ENCODE results near the gene NCKAP5.

The NCKAP5 gene

DNA sequence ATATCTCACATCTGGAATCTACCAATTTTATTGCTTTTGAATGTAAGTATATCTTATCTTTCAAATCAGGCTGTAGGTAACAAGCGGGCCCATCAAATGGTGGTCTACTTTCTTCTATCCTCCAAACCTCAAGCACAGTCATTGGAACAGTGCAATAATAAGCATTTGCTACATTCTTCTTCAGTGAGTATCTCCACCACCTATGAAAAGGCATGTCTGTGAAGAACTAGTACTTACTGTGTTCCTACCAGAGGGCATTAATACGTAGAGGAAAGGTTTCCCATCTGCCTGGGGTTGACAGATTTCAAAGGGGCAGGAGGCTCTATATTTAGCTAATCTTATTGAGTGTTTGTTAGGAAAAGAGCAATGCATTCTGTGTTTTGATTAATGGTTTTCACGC is 411.1 kb downstream of the NCKAP5 start:
- no peaks in the 10 kb centered on the region for H3K36me3 Mint-ChIP-seq (ENCODE audit: insufficient read depth)
- H3K4me3 Mint-ChIP-seq, result no peak overlapping the region

DNA sequence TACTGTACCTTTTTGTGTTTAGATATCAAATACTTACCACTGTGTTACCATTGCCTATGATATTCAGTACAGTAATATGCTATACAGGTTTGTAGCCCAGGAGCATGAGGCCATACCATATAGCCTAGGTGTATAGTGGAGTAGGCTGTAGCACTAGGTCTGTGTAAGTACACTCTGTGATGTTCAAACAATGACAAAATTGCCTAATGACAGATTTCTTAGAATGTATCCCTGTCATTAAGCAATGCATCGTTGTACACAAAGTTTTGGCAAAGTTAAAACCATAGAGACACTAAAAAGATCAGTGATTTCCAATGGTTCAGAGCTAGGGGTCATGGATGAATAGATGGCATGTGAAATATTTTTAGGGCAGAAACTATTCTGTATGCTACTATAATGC is 415.5 kb downstream of the NCKAP5 start:
- Mint-ChIP-seq H3K36me3 (ENCODE audit: insufficient read depth) (no peaks in the 10 kb centered on the region), H3K27me3 (no peaks in the 10 kb centered on the region), H3K4me1 (no peaks in the 10 kb centered on the region), H3K4me3 (no peak overlapping the region), H3K9me3 (peaks cover 14% of the 10 kb centered on the region), H3K27ac (ENCODE audit: low read depth) (no peak overlapping the region)
- ATAC-seq (replicated peaks; ENCODE audit: extremely low read depth, poor library complexity, severe bottlenecking), result no peak
- no peak for DNase-seq (ENCODE audit: low spot score in 2 of 2)

More for the DNA sequence above, 411.1 kb downstream of the NCKAP5 start:
- Mint-ChIP-seq H3K9me3 (peaks cover 13% of the 10 kb centered on the region), H3K27me3 (no peaks in the 10 kb centered on the region), H3K27ac (ENCODE audit: low read depth) (no peak overlapping the region), H3K4me1 (no peaks in the 10 kb centered on the region)
- ATAC-seq (replicated peaks; ENCODE audit: extremely low read depth, poor library complexity, severe bottlenecking) (no peak), DNase-seq (ENCODE audit: low spot score in 2 of 2) (no peak)

DNA sequence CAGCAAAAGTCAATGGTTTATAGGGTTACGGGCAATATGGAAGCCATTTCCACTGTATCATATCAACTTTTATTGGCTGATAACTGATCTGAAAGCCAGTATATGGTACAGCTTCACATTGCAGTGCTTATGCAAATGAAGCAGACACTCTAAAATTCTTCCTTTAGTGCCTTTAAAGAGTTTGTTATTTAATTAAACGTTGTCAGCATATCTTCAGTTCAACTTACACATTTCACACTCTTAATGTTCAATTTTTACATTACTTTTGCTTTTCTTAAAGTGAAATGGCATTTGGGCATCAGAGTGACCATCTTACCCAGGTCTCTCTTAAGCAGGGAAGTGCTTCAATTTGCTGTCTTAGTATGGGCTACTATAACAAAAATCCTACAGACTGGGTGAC is 420.1 kb downstream of the NCKAP5 start:
- Mint-ChIP-seq H3K27ac (ENCODE audit: low read depth) (no peak overlapping the region), H3K4me1 (no peaks in the 10 kb centered on the region), H3K4me3 (no peak overlapping the region), H3K27me3 (no peaks in the 10 kb centered on the region), H3K36me3 (ENCODE audit: insufficient read depth) (no peaks in the 10 kb centered on the region), H3K9me3 (peaks cover 20% of the 10 kb centered on the region)
- DNase-seq (ENCODE audit: low spot score in 2 of 2) (no peak), ATAC-seq (replicated peaks; ENCODE audit: extremely low read depth, poor library complexity, severe bottlenecking) (no peak)

DNA sequence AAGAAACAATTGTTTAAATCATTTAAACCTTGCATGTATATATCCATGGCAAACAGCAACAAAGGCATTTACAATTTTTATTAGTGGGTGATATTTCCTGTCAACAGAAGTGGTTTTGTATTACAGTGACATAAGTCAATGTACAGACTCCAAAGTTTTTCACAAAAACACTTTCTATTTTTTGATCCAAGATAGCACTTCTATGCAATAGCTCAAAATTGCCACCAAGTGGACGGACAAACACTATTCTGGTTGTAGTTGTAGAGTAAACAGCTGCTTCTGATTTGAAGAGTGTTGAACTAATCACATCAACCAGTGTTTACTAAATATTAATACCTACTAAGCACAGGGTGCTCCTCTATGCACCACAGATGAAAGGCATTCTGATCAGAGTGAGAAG is 421.4 kb downstream of the NCKAP5 start:
- H3K36me3 Mint-ChIP-seq (ENCODE audit: insufficient read depth), result no peaks in the 10 kb centered on the region
- H3K27me3 Mint-ChIP-seq, result no peaks in the 10 kb centered on the region
- DNase-seq (ENCODE audit: low spot score in 2 of 2) (no peak), ATAC-seq (replicated peaks; ENCODE audit: extremely low read depth, poor library complexity, severe bottlenecking) (no peak)
- no peak overlapping the region for H3K27ac Mint-ChIP-seq (ENCODE audit: low read depth)
- no peaks in the 10 kb centered on the region for H3K4me1 Mint-ChIP-seq
- H3K4me3 Mint-ChIP-seq, result no peak overlapping the region
- peaks cover 20% of the 10 kb centered on the region for H3K9me3 Mint-ChIP-seq

DNA sequence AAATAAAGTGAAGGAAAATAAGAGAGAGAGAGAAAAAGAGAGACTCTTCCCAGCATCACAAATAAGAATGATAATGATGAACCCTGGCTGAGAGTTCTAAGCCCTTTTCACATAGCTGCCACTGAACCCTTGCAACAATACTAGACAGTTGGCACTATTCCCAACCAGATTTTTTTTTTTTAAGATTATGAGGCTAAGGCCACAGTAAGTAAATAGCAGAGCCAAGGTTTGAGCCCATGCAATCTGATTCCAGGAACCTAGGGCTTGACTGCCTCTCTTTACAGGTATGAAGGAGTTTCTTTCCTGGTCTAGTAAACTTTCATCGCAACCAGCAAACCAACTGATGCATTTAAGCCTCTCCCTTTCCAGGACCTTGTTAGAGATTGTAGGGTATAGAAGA is 424.6 kb downstream of the NCKAP5 start:
- ATAC-seq (replicated peaks; ENCODE audit: extremely low read depth, poor library complexity, severe bottlenecking) (no peak), DNase-seq (ENCODE audit: low spot score in 2 of 2) (no peak)
- Mint-ChIP-seq H3K27ac (ENCODE audit: low read depth) (no peak overlapping the region), H3K9me3 (peaks cover 14% of the 10 kb centered on the region), H3K36me3 (ENCODE audit: insufficient read depth) (no peaks in the 10 kb centered on the region), H3K27me3 (no peaks in the 10 kb centered on the region), H3K4me3 (no peak overlapping the region), H3K4me1 (no peaks in the 10 kb centered on the region)

DNA sequence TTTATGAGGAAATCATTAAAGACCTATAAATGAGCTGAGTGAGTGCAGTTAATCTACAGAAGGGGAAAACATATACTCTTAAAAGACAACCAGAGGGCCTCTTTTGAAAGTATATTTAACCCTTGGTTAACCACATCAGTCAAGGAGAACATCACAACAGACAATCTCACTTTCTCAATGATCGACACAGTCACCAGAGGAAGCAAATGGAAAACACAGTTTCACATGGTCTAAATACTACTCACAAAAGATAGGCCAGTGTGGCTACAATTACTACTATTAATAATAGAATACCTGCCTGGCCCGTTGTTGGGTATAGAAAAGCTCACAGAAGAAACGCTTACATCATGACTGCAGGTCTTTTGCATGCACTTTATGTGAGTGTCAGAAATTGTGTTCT is 426.2 kb downstream of the NCKAP5 start:
- Mint-ChIP-seq H3K9me3 (peaks cover 14% of the 10 kb centered on the region), H3K4me3 (no peak overlapping the region), H3K36me3 (ENCODE audit: insufficient read depth) (no peaks in the 10 kb centered on the region), H3K4me1 (no peaks in the 10 kb centered on the region), H3K27me3 (no peaks in the 10 kb centered on the region), H3K27ac (ENCODE audit: low read depth) (no peak overlapping the region)
- DNase-seq (ENCODE audit: low spot score in 2 of 2) (no peak), ATAC-seq (replicated peaks; ENCODE audit: extremely low read depth, poor library complexity, severe bottlenecking) (no peak)

DNA sequence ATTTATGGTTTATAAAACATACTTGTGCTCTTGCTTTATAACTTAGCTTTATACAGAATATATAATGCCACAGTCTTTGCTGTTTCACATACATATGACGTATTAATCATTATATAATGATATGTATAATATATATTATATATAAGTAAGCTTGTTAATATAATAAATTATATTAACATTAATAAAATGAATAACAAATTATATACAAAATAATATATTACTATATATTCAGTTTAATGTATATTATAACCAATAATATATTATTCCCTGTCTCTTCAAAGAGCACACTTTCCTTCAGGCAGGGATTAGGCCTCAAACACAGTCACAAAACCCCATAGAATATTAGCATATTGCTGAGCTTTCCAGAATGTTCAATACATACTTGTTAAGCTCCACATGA is 427.6 kb downstream of the NCKAP5 start:
- no peaks in the 10 kb centered on the region for H3K27me3 Mint-ChIP-seq
- H3K4me1 Mint-ChIP-seq, result no peaks in the 10 kb centered on the region
- ATAC-seq (replicated peaks; ENCODE audit: extremely low read depth, poor library complexity, severe bottlenecking) (no peak), DNase-seq (ENCODE audit: low spot score in 2 of 2) (no peak)
- peaks cover 14% of the 10 kb centered on the region for H3K9me3 Mint-ChIP-seq
- H3K27ac Mint-ChIP-seq (ENCODE audit: low read depth), result no peak overlapping the region
- H3K4me3 Mint-ChIP-seq, result no peak overlapping the region
- no peaks in the 10 kb centered on the region for H3K36me3 Mint-ChIP-seq (ENCODE audit: insufficient read depth)

DNA sequence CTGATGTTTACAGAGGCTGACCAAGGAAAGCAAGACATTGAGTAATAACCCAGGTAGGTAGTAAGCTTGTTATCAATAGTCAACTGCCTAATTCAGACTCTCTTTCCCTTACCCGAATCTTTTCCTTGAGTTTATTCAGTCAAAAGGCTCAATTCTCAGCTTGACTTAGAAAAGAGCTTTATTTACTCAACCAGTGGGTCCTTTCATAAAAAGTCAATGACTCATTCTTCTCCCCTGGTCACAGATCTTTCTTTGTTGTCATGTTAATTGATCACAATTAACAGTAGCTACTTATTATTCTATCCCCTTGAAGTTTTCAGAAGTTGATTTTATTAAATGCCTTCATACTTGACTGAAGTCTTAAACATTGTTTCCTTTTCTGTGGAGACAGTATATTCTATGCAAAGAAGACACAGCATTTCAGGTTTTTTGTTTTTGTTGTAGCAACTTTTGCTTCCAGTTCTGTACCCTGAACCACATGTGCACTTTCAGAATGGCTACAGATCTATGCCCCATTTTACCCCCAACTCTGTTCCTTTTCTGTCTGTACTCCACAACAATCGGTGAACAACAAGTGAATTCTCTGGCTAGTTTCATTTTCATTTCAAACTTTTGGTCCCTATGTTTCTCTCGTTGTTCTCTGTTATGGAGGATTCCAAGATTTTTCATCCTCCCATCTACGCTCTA is 428.3 kb downstream of the NCKAP5 start:
- H3K4me1 Mint-ChIP-seq, result no peaks in the 10 kb centered on the region
- no peak for ATAC-seq (replicated peaks; ENCODE audit: extremely low read depth, poor library complexity, severe bottlenecking)
- no peaks in the 10 kb centered on the region for H3K36me3 Mint-ChIP-seq (ENCODE audit: insufficient read depth)
- H3K4me3 Mint-ChIP-seq, result no peak overlapping the region
- DNase-seq (ENCODE audit: low spot score in 2 of 2), result no peak
- H3K9me3 Mint-ChIP-seq, result peaks cover 14% of the 10 kb centered on the region
- H3K27me3 Mint-ChIP-seq, result no peaks in the 10 kb centered on the region
- no peak overlapping the region for H3K27ac Mint-ChIP-seq (ENCODE audit: low read depth)

DNA sequence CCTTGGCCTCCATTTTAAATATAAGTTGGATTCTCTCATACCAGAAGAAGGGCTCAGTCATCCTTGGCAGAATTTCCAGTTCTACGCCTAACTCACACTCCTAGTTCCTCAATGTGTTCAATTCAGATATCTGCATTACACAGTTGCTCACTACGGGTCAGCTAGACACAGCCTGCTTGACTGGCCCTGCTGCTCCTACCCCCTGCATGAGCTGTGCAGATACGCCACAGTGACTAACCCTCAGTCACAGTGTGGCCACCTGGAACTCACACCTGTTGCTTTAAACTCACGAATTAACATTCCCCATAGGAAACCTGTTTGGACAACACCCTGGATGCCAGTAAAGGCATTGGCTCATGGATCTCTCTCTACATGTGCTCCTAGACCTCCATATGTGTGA is 429.6 kb downstream of the NCKAP5 start:
- H3K36me3 Mint-ChIP-seq (ENCODE audit: insufficient read depth), result no peaks in the 10 kb centered on the region
- H3K27ac Mint-ChIP-seq (ENCODE audit: low read depth), result no peak overlapping the region
- H3K4me3 Mint-ChIP-seq, result no peak overlapping the region
- ATAC-seq (replicated peaks; ENCODE audit: extremely low read depth, poor library complexity, severe bottlenecking), result no peak
- no peak for DNase-seq (ENCODE audit: low spot score in 2 of 2)
- no peaks in the 10 kb centered on the region for H3K4me1 Mint-ChIP-seq
- no peaks in the 10 kb centered on the region for H3K27me3 Mint-ChIP-seq
- peaks cover 11% of the 10 kb centered on the region for H3K9me3 Mint-ChIP-seq

DNA sequence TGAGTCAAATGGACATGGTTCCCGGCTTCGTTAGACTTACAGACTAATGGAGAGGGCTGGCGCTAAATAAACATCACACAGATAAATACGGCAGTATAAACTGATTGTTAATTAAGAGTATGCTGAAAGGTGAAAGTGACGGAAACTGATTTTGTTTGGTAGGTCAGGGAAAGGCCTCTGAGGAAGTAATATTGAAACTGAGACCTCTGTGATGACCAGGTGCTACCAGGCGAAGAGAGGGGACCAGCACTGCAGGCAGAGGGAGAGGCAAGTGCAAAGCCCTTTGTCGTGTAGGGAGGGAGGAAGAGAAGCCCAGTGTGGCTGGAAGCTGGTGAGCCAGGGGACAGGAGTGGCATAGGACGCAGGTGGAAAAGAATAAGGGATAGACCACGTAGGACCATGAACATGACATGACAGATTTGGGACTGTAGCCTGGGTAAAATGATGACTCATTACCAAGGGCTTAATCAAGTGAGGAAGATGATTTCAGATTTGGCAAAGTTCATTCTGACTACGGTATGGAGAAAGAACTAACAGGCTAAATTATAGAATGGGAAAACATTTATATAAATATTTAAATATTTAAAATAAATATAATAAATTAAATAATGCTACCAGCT is 433.1 kb downstream of the NCKAP5 start:
- peaks cover 12% of the 10 kb centered on the region for H3K9me3 Mint-ChIP-seq
- no peaks in the 10 kb centered on the region for H3K27me3 Mint-ChIP-seq
- no peaks in the 10 kb centered on the region for H3K4me1 Mint-ChIP-seq
- no peak overlapping the region for H3K27ac Mint-ChIP-seq (ENCODE audit: low read depth)
- no peaks in the 10 kb centered on the region for H3K36me3 Mint-ChIP-seq (ENCODE audit: insufficient read depth)
- ATAC-seq (replicated peaks; ENCODE audit: extremely low read depth, poor library complexity, severe bottlenecking), result no peak
- no peak for DNase-seq (ENCODE audit: low spot score in 2 of 2)
- no peak overlapping the region for H3K4me3 Mint-ChIP-seq

DNA sequence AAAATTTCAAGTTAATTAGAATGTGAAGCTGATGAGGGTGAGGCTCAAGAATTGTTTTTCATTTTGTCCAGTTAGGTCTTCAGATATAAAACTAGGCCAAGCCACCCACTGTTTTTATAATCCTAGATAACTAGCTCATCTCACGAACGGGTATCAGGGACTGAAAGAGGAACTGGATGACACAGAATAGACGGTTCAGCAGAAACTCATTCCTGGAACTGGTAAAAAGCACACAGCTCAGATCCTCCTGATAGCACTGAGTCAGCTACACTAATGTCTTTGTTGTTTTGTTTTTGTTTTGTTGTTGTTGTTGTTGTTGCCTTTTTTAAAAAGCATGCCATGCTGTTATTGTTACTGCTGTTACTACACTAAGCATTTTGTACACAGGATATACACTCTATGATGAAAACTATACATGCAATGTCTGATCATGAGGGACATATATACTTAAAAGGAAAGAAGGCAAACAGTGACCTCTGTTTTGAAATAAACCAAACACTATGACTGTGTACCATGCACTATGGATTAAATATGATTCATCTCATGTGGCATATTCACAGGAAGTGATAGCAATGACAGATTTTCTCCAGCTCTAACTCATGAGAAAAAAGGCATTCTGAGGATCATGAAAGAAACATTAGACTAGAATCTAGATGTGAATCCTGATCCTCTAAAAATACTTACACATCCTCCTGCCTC is 437.6 kb downstream of the NCKAP5 start:
- H3K9me3 Mint-ChIP-seq, result peaks cover 16% of the 10 kb centered on the region
- DNase-seq (ENCODE audit: low spot score in 2 of 2) (no peak), ATAC-seq (replicated peaks; ENCODE audit: extremely low read depth, poor library complexity, severe bottlenecking) (no peak)
- H3K4me1 Mint-ChIP-seq, result no peaks in the 10 kb centered on the region
- no peak overlapping the region for H3K4me3 Mint-ChIP-seq
- no peaks in the 10 kb centered on the region for H3K27me3 Mint-ChIP-seq
- no peaks in the 10 kb centered on the region for H3K36me3 Mint-ChIP-seq (ENCODE audit: insufficient read depth)
- no peak overlapping the region for H3K27ac Mint-ChIP-seq (ENCODE audit: low read depth)

DNA sequence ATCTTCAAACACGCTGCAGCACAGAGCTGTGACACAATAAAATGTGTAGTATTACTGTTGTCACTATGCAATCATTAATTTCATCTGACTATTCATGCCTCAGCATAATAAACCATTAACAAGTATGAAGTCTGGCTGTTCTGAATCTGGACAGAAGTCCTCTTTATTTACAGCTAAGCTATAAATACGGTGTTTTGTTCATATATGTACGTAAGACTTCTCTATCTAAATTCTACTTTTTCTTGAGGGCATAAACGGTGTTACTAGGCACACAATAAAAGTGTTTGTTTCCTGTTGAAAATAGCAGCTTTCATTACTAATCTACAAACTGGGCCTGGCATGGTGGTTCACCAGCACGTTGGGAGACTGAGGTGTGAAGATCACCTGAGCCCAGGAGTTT is 443.8 kb downstream of the NCKAP5 start:
- Mint-ChIP-seq H3K36me3 (ENCODE audit: insufficient read depth) (no peaks in the 10 kb centered on the region), H3K27me3 (no peaks in the 10 kb centered on the region), H3K4me3 (no peak overlapping the region), H3K9me3 (peaks cover 12% of the 10 kb centered on the region), H3K27ac (ENCODE audit: low read depth) (no peak overlapping the region), H3K4me1 (no peaks in the 10 kb centered on the region)
- no peak for DNase-seq (ENCODE audit: low spot score in 2 of 2)
- no peak for ATAC-seq (replicated peaks; ENCODE audit: extremely low read depth, poor library complexity, severe bottlenecking)

DNA sequence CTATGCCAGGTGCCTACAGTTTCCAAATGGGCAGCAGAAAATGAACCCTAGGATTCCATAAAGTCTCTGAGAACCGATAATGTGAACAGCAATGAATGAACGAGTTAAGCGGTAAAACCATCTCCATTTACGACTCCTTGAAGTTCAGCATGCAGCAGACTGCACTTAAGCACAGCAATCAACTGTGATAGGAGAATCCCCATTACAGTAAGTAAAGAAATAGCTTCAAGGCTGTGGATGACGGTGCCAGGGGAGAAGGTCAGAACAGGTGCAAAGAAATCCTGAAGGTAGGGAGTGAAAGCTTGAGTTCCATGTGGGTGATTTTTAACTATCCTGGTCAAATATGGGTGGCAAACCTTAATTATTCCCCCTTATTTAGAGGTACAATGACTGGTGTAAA is 444.4 kb downstream of the NCKAP5 start:
- H3K4me1 Mint-ChIP-seq, result no peaks in the 10 kb centered on the region
- no peaks in the 10 kb centered on the region for H3K27me3 Mint-ChIP-seq
- peaks cover 12% of the 10 kb centered on the region for H3K9me3 Mint-ChIP-seq
- H3K4me3 Mint-ChIP-seq, result no peak overlapping the region
- DNase-seq (ENCODE audit: low spot score in 2 of 2), result no peak
- H3K36me3 Mint-ChIP-seq (ENCODE audit: insufficient read depth), result no peaks in the 10 kb centered on the region
- no peak overlapping the region for H3K27ac Mint-ChIP-seq (ENCODE audit: low read depth)
- ATAC-seq (replicated peaks; ENCODE audit: extremely low read depth, poor library complexity, severe bottlenecking), result no peak
